ENCODE measurements around the gene COL4A3. TPM values are rescaled to one million over a fixed set of nuclear protein-coding genes. Genes with fewer than 3 reads are reported as not detected.
"Not testable (repeated sequence)": the region's sequence is repeated elsewhere in the genome, so short reads cannot be mapped to it uniquely, and the experiment has no call there.

COL4A3 gene
- total RNA-seq, 2 donors from 2014 or later: 6.1 to 13.0 TPM

DNA sequence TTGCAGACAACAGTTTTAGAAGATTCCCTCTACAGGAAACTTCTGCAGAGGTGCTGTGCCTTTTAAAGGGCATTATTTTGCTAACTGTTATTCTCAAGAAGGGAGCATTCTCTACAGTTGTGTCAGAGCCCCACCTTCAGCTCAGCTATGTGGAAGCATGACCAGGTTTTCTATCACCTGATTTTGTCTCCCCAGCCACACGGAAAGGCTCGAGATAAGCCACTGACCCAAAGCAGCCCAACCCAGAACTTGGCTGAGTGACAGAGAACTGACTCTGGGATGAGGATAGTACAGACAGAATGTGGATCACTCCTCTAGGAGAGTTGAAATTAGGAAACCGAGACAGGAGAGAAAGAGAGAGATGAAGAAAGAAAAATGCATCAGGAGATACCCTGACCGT, 11.1 kb upstream of the COL4A3 start:
- ATAC-seq (peak in 1 of 2 donors; percentile 44), DNase-seq (no peak)
- intact Hi-C loops (cut with DNase I): no loop called here

DNA sequence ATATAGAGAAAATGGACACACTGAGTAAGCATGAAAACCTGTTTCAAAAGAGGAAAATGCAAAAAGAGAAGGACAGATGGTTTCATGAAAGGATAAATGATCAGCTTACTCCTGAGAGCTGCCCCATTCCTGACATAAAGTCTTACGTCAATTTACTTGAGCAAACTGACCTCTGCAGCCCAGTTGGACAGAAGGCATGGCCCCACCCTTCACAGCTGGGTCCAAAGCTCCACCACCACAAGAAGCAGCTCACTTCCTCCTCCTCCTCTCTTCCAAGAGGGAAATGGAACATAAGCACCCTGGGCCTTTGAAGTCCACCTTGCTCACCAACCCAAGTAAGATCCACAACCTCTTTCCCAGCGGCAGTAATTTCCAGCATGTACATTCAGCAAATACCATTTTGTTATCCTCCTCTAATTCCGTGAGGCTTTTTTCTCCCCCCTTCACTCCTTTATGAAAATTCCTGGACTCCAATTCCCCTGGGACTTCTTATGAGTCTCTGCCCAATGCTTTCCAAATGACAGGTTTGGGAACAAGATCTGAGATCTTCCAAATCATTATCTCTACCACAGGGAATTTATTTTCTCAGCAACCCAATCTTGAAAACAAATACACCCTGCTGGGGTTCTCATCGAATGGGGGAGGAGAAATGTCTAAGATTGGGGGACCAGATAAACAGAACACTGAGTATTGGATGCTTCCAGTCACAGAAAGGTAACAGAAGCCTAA, 10.5 kb upstream of the COL4A3 start:
- DNase-seq (peak; percentile 61), ATAC-seq (peak; percentile 70 to 77)
- intact Hi-C loops (cut with DNase I): no loop called here

DNA sequence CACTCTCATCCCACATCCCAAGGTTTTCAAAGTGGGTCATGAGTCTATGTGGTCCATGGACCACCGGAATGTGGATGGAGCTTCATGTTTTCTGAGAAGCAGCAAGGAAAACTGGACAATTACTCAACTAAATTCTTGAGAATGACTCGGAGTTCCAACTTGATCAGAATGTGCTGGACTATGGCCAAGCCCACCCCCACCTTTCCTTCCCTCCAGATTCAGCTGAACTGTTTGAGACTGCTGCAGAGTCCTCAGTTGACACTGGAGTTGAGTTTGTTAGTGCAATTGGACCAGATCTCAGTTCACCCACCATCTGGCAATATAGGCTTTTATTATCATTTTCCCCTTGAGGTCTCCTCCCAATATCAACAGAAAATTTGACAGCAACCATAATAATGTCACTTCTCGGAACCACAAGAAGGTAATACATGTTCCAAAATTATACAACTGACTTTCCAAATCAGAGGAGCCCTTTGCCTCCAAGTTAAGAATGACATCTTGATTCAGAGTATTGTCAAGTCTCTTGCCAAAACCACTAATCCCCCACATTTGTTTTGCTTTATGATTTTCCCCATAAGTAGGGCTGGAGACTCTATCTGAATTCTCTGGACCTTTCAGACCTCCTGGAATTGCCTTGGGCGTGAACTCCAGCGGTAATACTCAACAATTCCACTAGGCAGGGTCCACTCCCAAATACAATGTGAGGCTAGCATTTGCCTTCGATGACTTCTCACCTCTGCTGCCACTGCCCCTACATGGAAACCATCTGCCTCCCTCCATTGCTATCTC, 9.2 kb upstream of the COL4A3 start:
- ATAC-seq (peak; percentile 72 to 74), DNase-seq (peak; percentile 74)
- intact Hi-C loops (cut with DNase I): no loop called here

DNA sequence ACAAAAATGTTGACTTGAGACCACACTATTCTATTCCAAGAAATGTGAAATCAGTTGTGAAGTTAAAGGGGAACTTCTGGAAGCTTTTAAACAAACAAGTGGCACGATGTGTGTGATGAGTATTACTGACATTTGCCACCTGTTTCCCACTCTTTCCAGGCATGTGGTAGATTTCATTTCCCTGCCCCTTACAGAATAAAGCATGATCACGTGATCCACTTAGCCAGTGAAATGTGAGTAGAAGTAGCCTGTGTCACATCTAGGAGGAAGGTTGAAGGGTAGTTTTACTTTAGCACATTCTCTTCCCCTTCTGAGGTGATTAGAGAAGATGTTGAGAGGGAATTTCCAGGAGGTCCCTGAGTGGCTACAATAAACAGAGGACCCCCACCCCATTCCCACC, 4.3 kb upstream of the COL4A3 start:
- intact Hi-C loops (cut with DNase I): no loop called here
- DNase-seq (no peak), ATAC-seq (no peak)

DNA sequence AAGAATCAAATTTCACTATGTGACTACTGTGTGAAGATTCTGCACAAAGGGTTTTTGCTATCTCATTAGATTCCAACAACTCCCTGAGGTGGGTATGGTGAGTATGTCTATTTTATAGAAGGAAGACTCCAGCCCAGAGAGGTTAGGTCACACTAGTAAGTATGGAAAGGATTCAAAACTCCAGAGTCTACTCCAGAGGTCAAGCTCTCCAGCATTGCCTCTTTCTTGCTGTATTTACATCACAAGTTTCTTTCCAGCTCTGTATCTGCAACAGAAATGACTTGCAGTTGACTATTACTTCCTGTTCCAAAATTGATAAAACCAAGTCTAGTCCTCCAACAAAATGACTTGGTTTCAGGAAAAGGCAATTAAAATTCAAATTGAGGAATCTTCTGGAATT, 2.5 kb upstream of the COL4A3 start:
- ATAC-seq (no peak), DNase-seq (no peak)
- intact Hi-C loops (cut with DNase I): no loop called here

DNA sequence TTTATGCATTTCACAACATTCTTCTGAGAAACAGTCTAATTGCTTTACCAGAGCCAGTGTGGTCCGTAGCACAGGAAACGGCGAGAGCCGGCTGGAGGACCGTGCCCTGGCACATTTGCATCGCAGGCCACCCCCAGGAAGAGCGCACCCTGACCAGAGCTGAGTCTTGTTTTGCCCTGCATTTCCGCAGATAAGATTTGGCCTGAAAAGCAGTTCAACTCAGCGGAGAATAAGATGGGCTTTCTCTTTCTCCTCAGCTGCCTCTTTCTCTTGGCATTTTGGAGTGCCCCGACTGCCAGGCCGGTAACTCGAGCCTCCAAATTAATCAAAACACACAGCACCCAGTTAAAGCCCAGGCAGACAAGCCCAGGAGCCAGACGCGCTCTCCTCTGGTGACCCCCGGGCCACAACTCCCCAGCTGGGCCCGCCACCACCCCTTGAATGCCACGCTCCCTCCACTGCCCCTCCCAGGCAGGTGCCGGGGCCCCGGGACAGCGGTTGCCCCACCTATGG, 883 bp upstream of the COL4A3 start:
- intact Hi-C loops (cut with DNase I): no loop called here

DNA sequence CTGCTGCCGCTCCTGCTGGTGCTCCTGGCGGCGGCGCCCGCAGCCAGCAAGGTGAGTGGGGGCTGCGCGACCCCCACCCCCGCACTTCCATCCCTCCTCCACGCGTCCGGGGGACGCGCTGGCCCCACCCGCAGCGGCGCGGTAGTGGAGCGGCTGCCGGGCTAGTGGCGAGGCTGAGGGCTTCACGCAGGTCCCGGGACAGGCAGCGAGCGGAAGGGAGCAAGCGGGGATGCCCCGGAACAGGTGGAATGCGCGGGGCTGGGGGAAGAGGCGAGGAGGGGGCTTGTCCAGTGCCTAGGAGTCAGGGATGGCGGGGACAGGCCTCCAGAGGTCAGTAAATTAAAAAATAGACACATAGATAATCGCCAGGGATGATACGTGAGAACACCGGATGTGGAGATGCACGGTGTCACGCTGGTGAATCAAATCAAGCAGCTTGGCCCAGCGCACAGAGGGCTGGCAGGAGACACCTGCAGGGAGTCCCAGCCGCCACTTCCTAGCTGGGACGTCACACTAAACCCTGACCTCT, 403 bp downstream of the COL4A3 start:
- ATAC-seq (peak; percentile 25 to 32), DNase-seq (peak; percentile 45)
- intact Hi-C loops (cut with DNase I): no loop called here

More for the DNA sequence above, 883 bp upstream of the COL4A3 start:
- ATAC-seq: peak; percentile 48 to 60
- DNase-seq: no peak

DNA sequence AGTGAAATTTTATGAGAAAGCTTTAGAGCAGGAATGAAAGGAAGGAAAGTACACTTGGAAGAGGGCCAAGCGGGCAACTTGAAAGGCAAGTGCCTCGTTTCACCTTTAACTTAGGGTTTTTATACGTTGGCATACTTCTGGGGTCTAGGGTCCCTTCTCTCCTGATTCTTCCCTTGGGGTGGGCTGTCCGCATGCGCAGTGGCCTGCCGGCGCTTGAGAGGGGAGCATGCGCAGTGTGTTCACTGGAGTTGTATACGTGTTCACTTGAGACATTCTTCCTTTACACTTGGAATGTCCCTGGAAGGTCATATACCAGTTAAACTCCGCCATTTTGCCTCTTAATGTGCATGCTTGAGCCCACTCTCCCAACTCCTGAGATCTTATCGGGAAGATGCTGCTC, 7.4 kb downstream of the COL4A3 start:
- intact Hi-C loops (cut with DNase I): not testable (repeated sequence)

DNA sequence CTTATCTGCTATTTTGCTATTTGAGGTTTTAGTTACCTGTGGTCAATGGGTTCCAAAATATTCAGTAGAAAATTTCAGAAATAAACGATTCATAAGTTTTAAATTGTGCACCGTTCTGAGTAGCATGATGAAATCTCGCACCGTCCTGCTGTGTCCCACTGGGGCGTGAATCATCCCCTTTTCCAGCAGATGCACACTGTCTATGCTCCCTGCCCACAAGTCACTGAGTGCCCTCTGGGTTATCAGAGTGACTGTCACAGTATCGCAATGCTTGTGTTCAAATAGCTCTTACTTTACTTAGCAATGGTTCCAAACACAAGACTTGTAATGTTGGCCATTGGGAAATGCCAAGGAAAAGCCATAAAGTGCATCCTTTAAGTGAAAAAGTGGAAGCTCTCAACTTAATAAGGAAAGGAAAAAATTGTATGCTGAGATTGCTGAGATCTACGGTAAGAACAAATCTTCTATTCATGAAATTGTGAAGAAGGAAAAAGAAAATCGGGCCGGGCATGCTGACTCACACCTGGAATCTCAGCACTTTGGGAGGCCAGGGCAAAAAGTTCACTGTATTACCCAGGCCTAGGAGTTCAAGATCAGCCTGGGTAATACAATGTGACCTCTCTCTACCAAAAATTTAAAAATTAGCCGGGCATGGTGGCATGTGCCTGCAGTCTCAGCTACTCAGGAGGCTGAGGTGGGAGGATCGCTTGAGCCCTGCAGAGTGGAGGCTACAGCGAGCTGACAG, 13.3 kb downstream of the COL4A3 start:
- intact Hi-C loops (cut with DNase I): no loop called here

More for the DNA sequence above, 7.4 kb downstream of the COL4A3 start:
- DNase-seq, ATAC-seq: not testable (repeated sequence)

DNA sequence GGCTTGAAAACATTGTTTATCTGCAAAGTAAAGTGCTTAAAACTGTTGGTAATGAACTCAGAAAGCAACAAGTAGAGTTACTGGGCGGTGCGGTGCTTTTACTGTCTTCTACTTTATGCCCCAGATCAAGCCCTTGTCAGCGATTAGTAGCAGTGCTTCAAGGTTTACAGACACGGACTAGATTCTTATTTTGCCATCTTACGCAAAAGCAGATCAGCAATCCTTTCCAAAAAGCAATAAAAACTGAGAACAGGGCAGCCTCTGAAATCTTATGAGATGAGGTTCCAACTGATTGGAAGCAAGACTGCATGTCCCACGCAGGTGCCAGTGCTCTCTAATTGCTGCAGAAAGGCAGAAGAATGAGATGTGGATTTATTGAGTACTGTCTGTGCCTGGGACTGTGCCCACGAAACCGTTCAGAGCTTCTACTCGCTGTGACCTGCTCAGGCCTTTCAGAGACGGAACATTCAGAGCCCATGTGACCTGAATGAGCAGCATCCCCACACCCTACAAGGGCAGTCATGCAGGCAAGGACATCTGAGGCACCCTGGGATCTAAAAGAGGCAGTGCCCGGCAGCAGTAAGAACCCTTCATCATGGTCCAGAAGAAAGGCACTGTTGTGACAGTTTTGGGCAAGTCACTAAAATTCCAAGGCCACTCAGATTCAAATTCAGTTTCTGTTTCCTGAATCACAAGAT, 15.7 kb downstream of the COL4A3 start:
- ATAC-seq (peak; percentile 86), DNase-seq (peak; percentile 49)
- intact Hi-C loops (cut with DNase I): no loop called here

More for the DNA sequence above, 13.3 kb downstream of the COL4A3 start:
- no peak for DNase-seq
- ATAC-seq: no peak

DNA sequence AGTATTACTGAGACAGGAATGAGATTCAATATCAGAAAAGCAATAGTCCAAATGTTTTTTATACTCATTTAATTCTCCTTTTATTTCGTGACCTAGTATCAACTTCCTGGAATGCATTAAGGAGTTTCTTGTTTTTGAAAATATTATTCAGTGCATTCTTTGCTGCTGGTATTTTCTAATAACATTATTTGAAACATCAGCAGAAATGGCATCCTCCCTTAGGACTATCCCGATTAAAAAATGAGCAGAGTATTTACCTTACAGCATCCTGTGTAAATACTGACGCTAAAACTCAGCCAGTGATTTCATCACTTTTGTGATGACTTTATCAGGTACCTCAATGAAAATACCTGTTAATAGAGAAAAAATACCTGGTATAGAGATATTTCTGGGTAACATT, 16.3 kb downstream of the COL4A3 start:
- intact Hi-C loops (cut with DNase I): no loop called here
- DNase-seq (no peak), ATAC-seq (no peak)

DNA sequence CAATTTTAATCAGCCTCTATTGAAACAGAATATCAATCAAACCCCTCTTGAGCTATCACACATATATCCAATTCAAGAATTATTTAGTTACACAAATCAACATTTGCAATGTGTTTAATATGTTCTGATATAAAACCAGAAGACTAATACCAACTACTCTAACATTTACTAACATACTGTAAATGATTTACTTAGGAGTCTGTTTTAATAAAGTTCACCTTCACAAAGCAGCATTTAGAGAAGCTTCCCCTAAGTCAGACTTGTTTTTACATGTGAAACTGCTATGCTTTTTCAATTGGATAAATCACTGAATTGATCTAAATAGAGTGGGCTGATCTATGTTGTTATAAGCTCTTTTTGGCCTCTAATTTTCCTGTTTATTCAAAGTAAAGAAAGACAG, 18.3 kb downstream of the COL4A3 start:
- intact Hi-C loops (cut with DNase I): no loop called here
- no peak for ATAC-seq

DNA sequence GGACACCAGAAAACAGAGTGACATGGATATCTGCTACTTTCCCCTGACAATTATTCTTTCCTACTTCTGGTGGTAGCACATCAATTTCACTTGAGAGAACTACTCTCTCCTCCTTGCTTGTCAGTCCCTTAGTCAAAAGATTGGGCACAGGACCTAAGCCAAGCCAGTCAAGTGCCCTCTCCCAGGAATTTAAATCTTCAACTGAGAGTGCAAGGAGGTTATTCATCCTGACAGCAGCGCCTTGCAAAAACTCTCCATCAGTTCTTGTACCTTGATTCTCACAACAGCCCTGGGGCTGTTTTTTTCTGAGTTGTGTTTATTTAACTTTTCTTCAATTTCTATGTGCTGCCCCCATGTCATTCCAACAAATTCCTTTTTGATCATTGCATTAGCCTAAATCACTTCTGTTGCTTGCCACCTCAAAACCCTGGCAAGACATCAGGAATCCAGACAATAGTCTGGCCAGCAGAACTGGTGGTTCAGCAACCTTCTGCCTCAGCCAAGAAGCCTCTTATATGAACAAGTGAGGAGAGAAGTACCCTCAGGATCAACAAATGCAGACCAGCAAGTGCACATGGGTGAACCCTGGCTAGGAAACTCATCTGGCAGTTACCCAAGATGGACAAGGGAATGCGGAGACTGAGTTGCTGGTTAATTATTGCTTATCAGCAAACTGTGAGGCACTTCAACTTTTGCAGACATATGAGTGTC, 19.4 kb downstream of the COL4A3 start:
- intact Hi-C loops (cut with DNase I): no loop called here
- ATAC-seq: no peak
- DNase-seq: no peak

More for the DNA sequence above, 18.3 kb downstream of the COL4A3 start:
- DNase-seq: no peak

DNA sequence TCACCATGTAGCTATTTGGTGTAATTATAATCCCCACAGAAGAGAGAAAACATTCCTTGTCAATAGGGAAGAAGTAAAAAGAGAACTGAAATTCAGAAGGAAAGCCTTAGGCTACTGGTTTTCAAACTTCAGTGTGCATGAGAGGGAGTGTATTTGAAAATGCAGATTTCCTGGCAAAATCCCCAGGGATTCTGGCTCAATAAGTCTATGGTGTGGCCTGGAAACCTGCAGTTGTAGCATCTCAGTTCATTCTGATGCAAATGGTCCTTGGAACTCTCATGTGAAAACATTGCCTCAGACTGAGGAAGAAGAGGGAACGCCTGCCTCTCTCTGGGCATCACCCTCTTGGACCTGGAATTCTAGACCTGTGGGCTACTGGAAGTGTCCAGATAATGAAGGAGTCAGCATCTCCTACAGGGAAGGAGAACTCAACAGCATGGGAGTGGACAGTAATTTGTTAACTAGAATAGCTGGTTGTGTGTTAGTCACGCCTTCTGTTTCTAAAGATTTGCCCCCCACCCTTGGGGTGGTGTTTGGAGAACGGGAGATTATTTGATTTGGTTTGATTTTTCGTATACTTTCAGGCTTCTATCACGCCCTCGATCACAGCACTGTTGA, 21.3 kb downstream of the COL4A3 start:
- no peak for DNase-seq
- intact Hi-C loops (cut with DNase I): no loop called here
- no peak for ATAC-seq

DNA sequence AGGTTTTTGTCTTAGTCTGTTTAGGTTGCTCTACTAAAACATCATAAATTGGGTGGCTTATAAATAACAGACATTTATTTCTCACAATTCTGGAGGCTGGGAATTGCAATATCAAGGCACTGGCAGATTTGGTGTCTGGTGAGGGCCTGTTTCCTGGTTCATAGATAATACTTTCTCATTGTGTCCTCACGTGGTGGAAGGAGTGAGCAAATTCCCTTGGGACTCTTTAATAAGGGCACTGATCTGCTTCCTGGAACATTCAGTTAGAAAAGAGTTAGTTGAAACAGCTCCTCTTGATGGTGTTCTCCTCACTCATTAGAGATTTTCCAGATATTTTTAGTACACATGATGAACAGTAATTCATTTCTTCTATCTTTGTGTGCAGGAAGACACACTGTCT, 22.3 kb downstream of the COL4A3 start:
- no peak for ATAC-seq
- intact Hi-C loops (cut with DNase I): no loop called here

DNA sequence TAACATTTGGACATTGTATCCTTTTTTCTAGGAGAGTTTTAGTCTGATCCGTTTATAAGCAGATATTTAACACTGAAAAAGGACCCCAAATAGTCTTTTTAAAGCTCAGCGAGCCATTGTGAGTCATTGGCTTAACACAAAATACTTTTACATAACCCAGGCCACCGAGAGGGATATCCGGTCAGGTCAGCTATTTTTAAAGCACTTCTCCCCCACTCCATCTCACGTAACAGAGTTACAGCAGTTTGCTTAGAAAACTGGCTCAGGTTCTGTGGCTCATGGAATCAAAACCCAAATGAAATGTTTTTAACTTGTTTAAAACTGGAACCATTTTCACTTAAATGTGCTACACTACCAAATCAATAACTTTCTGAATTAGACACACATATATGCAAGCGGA, 23.9 kb downstream of the COL4A3 start:
- intact Hi-C loops (cut with DNase I): no loop called here
- DNase-seq: no peak
- peak; percentile 82 to 93 for ATAC-seq

More for the DNA sequence above, 22.3 kb downstream of the COL4A3 start:
- DNase-seq: no peak

DNA sequence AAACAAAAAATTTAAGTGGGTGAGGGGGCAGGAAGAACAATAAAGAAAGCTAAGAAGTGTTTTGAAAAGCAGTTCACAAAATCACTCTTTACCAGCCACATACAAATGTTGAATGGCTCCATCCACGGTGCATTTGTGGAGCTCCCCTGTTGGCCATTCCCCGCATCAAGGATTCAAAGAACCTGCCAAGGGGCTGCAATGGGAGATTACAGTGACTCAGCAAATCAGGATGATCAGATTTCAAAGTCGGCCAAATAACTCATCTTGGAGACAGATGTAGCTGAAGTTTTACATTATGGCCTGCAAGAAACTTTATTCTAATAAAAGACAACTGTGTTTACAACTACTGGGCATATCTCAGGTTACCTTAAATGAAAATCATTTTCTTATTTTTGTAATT, 26.9 kb downstream of the COL4A3 start:
- intact Hi-C loops (cut with DNase I): no loop called here
- no peak for ATAC-seq

DNA sequence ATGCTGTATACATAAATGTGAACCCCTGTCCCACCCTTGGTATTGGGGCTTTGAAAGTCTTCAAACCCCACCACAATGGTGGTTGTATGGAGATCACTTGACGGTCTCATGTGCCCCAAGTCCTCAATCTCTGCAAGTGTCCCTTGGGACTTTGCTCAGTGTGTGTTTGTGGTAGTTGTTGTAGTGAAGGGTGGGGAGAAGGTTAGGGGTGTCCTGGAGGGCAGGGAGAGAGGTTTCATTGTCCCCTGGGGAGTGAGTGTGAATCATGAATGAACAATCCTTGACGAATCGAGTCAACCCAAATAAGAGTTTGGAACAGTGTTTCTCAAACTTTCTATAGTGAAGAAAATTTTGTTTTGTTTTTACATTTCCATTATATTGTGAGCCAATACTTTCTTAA, 28.1 kb downstream of the COL4A3 start:
- intact Hi-C loops (cut with DNase I): no loop called here
- DNase-seq: no peak
- no peak for ATAC-seq

More for the DNA sequence above, 26.9 kb downstream of the COL4A3 start:
- no peak for DNase-seq
